ENCODE measurements around the gene SREBF2.

Gene SREBF2

DNA sequence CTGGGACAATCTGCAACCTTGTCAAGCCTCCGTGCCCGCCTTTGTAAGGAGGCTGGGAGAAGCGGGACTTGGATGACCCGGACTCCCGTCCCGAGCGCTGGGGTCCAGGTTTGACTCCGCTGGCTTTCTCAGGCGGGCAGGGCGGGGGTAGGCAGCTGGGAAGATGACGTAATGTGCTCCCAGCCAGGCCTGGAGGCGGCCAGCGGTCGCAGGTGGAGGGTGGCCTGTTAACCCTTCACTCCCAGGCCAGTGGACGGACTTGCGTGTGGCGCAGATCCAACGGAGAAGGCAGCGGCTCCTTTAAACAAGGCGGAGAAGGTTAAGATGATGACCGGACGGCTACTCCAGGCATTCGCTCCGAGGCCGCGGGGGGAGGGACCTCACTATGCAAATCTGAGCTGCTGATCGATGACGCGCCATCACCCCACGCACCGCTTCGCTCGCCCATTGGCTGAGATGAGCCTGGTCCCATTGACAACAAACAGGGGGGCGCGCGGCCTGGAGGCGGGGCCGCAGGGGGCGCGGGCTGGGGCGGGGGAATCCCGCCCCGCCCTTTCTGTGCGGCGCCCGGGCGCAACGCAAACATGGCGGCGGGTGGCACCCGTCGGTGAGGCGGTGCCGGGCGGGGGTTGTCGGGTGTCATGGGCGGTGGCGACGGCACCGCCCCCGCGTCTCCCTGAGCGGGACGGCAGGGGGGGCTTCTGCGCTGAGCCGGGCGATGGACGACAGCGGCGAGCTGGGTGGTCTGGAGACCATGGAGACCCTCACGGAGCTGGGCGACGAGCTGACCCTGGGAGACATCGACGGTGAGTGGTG lies at the start of gene SREBF2:
TSS of gene SREBF2 (plus strand) at position 553 of the 816 bp plus-strand sequence. CDS start at position 719, 166 bp downstream.
- peak; percentile 99 for DNase-seq (ENCODE audit: low read depth)

- DNase-seq (ENCODE audit: low read depth), result no peak
These were observed 45.6 kb upstream of the SREBF2 start for GRCh38 chr22:41787331-41787730.

DNA sequence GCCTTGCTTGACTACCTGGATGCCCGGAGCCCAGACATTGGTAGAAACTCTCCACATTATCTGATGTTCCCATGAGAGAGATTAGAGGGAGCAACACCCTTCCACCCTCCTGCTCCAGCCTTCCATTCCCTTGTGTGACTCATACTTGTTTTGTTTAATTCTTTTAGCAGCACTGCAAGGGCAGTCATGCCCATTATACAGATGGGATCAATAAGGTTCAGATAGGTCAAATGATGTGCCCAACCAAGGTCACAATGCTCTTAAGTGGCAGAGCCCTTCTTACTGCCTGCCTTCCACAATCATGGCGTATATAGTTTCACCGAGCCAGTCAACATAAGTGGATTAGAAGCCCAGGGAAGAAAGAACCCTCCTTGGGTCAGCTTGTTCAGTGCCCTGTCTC lies 39.0 kb upstream of the SREBF2 start:
- no peak for DNase-seq (ENCODE audit: low read depth)

GRCh38 chr22:41798736-41799135 lies 34.2 kb upstream of the SREBF2 start:
- DNase-seq (ENCODE audit: low read depth), result no peak

- DNase-seq (ENCODE audit: low read depth), result no peak
These were observed 33.2 kb upstream of the SREBF2 start for GRCh38 chr22:41799486-41800347.

DNA sequence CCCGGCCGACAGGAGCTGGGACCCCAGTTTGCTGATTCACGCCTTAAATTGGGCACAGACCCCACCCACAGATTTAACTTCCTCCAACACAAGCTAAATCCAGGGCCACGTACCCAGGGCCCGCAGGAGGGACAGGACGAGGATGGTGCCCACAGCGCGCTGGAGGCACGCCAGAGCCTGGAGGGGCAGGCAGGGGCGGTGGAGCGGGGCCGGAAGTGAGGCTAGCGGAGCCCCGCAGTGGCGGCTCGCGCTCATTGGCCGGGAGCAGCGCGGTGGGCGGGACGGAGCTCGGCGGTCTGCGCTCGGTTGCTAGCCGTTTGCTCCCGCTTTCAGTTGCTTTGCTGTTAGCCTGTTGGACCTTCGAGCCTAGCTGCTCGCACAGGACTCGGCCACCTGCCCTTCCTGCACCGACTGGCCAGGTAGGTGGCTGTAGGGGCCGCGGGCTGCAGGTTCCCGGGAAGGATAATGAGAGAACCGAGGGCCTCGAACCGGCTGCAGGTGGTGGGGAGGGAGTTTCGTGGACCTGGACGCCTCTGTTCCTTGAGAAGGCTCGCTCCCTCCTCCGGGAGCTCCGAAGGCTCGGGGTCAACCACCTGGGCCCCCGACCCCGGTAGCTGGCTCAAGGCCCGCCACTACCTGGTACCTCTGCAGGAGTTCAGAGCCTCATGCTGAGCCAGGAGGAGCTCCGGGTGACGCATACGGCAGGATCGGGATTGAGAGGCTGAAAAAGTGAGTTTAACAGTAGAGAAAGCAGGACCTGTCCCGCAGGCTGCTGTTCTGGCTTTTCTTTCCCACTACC lies 32.4 kb upstream of the SREBF2 start, which contains the start of gene CCDC134:
TSS of gene CCDC134 (plus strand) at position 332 of the 799 bp plus-strand sequence. CDS start 8,212 bp downstream, outside the sequence.
- DNase-seq (ENCODE audit: low read depth), result peak; percentile 62

- no peak for DNase-seq (ENCODE audit: low read depth)
These were observed 31.6 kb upstream of the SREBF2 start for GRCh38 chr22:41801147-41801819.

DNA sequence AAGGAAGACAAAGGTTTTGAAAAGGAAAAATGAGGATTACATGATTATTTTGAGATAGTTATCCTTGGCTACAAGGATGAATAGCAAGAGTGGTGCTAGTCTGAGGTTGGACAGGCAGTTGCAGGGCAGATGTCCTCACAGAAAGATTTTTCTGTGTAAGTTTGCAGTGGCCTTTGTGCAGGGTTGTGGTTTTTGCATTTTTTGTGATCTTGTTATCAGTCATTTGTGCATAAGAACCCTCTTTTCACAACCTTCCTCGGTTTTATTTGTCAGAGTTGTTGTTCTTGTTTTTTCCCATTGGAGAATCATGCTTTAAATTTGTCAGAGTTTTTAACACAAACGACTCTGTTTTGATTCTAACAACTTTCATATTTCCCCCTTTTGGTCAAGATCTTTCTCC lies 31.0 kb upstream of the SREBF2 start:
- DNase-seq (ENCODE audit: low read depth), result no peak

GRCh38 chr22:41805639-41806038 lies 27.3 kb upstream of the SREBF2 start:
- DNase-seq (ENCODE audit: low read depth), result no peak

GRCh38 chr22:41808400-41808799 lies 24.5 kb upstream of the SREBF2 start:
- DNase-seq (ENCODE audit: low read depth), result no peak

DNA sequence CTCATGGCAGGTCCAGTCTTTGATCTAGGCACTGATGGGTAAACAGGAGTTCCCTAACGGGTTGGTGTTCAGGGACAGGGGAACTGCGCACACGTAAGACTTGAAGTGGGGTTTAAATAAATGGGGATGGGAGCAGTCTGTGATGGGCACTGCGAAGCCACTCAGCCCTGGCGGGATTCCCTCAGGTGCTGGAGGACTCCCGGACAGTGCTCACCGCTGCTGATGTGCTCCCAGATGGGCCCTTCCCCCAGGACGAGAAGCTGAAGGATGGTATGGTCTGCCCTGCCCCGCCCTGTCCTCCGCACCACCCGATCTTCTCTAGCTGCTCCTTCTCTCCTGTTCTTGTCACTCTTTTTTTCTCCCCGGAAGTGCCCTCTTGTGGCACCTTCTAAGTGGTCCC lies 22.9 kb upstream of the SREBF2 start:
- DNase-seq (ENCODE audit: low read depth), result no peak

GRCh38 chr22:41812805-41813545 lies 19.9 kb upstream of the SREBF2 start:
- no peak for DNase-seq (ENCODE audit: low read depth)

DNA sequence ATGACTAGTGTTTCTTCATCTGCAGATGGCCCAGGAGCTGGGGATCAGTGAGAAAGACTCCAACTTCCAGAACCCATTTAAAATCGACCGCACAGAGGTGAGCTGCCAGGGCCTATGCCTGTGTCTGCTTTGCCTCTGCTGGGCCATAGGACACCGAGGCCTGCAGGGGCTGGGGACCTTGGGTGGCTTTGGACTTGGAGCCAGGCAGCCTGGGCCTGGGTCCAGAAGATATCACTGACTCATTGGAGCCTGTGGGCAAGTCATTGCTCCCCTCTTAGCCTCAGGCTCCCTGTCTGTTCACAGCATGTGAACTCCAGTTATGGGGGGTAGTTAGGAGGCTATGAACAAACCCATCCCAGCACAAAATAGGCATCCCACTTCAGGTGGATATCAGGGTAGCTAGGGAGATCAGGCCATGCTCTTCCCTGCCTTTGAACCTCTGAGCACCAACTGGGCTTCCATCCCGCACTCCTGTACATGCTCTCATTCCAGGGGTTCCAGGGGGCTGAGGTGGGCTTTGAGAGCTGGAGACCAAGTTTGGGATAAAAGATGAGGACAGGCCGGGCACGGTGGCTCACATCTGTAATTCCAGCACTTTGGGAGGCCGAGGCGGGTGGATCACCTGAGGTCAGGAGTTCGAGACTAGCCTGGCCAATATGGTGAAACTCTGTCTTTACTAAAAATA lies 19.0 kb upstream of the SREBF2 start:
- DNase-seq (ENCODE audit: low read depth), result no peak

- no peak for DNase-seq (ENCODE audit: low read depth)
These were observed 17.2 kb upstream of the SREBF2 start for GRCh38 chr22:41815716-41816115.

- no peak for DNase-seq (ENCODE audit: low read depth)
These were observed 16.7 kb upstream of the SREBF2 start for GRCh38 chr22:41816241-41816640.

DNA sequence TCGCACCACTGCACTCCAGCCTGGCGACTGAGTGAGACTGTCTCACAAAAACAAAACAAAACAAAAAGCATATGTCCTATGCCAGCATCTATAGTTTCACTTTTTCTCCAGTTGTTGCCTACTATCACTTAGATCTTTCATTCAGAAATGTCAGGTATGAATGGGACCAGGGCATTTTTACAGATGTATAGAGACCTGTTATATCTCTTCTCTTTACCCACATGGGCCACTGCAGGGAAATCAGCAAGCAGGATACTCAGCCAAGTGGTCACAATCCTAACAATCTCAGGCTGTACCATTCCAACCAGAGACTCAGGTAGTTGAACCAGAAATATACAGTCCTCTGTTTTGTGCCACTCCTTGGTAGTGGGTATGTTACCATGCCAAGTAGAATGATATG lies 16.0 kb upstream of the SREBF2 start:
- DNase-seq (ENCODE audit: low read depth), result no peak

DNA sequence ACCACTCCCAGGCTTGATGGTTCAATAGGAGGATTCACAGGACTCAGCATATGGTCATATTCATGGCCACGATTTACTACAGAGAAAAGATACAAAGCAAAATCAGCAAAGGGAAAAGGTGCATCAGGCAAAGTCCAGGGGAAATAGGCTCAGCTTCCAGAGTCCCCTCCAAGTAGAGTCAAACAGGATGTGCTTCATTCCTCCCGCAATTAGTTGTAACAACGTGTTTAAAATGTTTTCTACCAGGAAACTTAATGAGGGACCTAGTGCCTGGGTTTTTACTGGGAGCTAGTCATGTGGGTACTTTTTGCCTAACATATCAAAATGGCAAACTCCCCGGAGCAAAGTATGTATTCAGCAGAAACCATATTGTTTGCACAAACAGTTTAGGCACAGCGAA lies 14.9 kb upstream of the SREBF2 start:
- DNase-seq (ENCODE audit: low read depth), result no peak

- no peak for DNase-seq (ENCODE audit: low read depth)
These were observed 14.3 kb upstream of the SREBF2 start for GRCh38 chr22:41818596-41818995.

DNA sequence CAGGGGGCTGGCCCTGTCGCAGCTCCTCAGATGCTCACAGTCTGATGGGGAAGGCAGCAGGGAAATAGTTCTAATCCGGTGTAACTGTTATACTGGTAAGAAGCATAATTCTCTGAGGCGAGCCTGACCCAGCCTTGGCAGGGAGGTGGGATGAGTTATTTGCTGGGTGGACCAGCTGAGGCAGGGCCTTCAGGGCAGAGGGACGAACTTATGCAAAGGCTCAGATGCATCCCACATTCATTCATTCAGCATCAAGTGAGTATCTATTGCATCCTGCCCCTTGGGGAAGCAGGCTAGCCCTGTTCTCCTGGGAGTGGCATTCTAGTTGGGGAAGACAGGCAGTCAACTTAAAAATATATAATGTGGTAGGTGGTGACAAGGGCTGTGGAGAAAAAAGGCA lies 13.6 kb upstream of the SREBF2 start:
- no peak for DNase-seq (ENCODE audit: low read depth)

GRCh38 chr22:41820447-41820846 lies 12.5 kb upstream of the SREBF2 start:
- DNase-seq (ENCODE audit: low read depth), result no peak

Measured in stromal cell of bone marrow (primary cell).